Measurements from ENCODE around the gene ATXN1.
"Not testable (repeated sequence)": the region's sequence is repeated elsewhere in the genome, so short reads cannot be mapped to it uniquely, and the experiment has no call there.

ATXN1 gene

DNA sequence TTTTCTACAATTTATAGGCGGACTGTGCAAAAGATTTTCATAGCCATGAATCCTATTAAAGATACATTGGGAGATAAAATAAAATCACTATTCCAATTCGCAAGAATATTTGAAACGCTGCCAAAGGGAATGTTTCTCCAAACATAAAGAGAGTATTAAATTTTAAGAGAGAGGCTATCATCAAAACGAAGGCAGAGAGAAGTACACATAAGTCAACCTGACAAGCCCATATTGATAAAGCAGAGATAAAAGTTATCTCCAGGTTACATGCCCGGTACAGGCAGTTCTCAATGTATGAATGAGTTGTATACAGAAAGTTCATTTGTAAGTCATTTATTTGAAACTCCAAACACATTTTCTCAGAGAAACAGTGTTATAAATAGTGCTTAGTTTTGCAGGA is 193.1 kb downstream of the ATXN1 start:
- no peak for DNase-seq (ENCODE audit: low spot score)

GRCh38 chr6:16567071-16567470 is 194.2 kb downstream of the ATXN1 start:
- no peak for DNase-seq (ENCODE audit: low spot score)

GRCh38 chr6:16564436-16564835 is 196.8 kb downstream of the ATXN1 start:
- DNase-seq (ENCODE audit: low spot score): no peak

- no peak for DNase-seq (ENCODE audit: low spot score)
These were observed 197.5 kb downstream of the ATXN1 start for GRCh38 chr6:16563628-16564240.

- no peak for DNase-seq (ENCODE audit: low spot score)
These were observed 198.8 kb downstream of the ATXN1 start for GRCh38 chr6:16562498-16562897.

DNA sequence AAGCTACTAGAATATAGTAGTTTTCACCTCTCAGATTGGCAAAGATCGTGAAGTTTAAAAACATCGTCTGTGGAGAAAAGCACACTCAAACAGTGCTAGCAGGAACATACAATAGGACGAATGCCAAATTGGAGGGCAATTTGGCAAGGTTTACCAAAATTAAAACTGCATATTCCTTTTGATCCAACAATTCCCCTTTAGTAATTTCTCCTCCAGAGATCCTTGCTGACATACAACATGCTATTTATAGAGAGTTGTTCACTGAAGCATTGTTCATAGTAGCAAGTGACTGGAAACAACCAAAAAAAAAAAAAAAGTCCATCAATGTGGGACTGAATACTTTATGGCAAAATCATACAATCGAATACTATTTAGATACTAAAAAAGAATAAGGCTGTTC is 202.2 kb downstream of the ATXN1 start:
- no peak for DNase-seq (ENCODE audit: low spot score)

- DNase-seq (ENCODE audit: low spot score): no peak
These were observed 205.7 kb downstream of the ATXN1 start for GRCh38 chr6:16555550-16555949.

GRCh38 chr6:16553531-16553930 is 207.7 kb downstream of the ATXN1 start:
- DNase-seq (ENCODE audit: low spot score): no peak

- DNase-seq (ENCODE audit: low spot score): no peak
These were observed 209.8 kb downstream of the ATXN1 start for GRCh38 chr6:16551466-16551865.

DNA sequence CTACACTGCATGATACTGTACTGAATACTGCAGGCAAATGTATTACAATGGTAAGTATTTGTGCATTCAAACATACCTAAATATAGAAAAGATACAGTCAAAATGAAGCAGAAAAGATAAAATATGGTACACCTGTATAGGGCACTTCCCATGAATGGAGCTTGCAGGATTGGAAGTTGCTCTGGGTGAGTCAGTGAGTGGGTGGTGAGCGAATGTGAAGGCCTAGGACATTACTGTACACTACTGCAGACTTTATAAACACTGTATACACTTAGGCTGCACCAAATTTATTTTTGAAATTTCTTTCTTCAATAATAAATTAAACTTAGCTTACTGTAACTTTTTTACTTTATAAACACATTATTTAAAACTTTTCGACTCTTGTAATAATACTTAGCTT is 213.1 kb downstream of the ATXN1 start:
- no peak for DNase-seq (ENCODE audit: low spot score)

DNA sequence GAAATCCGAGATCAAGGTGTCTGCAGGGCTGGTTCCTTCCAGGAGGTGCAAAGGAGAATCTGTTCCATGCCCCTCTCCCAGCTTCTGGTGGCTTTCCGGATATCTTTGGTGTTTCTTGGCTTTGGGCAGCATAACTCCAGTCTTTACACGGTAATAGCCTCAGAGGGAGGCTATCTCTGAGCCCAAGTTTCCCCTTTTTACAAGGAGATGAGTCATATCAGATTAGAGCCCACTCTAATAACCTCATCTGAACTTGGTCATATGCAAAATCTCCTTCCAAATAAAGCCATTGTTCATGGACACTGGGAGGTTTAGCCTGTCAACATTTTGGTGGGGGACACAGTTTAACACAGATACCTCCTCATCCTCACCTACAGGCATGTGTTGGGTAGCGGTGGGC is 213.7 kb downstream of the ATXN1 start:
- no peak for DNase-seq (ENCODE audit: low spot score)

DNA sequence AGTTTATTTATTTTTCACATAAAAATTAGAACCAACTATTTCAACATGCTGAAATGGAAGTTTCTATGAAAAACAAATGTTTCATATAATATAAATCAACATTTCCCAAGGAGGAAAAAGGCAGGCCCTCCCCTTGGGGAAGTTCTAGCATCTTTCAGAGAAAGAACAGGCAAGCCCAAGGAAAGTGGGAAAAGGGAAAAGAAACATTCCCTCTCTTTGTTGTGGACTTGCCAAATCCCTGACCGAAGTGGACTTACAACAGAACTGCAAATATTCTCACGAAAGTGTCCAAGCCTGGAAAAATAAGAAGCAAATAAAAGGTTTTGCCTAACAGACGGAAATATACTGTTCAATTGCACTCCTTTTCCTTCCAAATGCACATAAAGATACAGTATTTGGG is 214.4 kb downstream of the ATXN1 start:
- DNase-seq (ENCODE audit: low spot score): no peak

DNA sequence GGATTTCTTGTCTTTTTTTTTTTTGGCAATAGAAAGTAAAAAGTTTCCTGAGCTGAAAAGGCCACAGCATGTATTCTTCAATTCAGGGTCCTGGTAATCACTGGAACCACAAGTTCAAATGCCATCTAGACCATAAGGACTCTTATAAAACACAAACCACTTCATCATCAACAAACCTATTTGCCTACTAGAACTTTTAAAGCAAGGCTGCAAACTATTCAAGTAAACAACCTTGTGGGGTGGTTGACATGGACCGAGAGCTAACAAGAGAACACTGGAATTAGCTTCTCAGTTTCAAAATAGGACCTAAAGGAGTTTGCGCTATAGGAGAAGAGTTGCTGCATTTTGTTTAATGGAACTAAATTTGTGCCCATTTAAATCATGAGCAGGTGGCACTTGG is 215.9 kb downstream of the ATXN1 start:
- no peak for DNase-seq (ENCODE audit: low spot score)

DNA sequence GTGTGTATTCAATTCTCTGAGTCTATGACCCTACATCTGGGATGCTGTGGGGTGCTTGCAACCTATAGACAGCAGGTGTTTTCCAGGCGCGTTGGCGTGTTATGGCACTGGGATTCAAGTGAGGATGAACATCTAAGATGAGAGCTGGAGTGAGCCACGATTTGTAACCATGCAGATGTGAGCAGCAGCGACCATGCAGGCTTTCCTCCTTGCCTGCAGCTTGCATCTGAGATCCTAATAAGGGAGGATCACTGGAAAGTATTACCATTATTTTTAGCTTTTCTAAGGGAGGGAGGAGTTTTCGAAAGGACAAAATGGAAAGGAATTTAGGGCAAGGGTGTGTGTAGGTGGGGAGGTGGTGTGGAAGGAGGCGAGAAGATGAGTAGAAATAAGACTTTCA is 216.7 kb downstream of the ATXN1 start:
- no peak for DNase-seq (ENCODE audit: low spot score)

- DNase-seq (ENCODE audit: low spot score): peak; percentile 37
These were observed 217.3 kb downstream of the ATXN1 start for GRCh38 chr6:16544006-16544405.

GRCh38 chr6:16543521-16543920 is 217.7 kb downstream of the ATXN1 start:
- no peak for DNase-seq (ENCODE audit: low spot score)

DNA sequence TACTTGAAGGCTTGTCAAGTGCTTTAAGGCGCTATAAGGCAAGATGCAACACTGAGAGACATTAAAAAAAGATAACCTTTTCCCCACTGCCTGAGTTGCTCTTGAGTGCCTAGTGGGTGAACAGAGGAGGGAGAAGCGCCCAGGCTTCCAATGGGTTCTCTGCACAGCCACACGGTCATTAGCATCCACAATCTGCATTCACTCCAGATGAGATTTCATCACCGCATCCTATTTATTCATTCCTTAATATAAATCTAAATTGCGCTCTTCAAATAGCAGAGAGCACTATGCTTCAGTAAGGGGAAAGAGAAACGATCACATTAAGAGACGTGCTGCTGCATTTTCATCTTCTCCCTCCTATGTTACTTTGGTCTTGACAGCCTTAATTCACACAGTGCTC is 219.2 kb downstream of the ATXN1 start:
- DNase-seq (ENCODE audit: low spot score): no peak

DNA sequence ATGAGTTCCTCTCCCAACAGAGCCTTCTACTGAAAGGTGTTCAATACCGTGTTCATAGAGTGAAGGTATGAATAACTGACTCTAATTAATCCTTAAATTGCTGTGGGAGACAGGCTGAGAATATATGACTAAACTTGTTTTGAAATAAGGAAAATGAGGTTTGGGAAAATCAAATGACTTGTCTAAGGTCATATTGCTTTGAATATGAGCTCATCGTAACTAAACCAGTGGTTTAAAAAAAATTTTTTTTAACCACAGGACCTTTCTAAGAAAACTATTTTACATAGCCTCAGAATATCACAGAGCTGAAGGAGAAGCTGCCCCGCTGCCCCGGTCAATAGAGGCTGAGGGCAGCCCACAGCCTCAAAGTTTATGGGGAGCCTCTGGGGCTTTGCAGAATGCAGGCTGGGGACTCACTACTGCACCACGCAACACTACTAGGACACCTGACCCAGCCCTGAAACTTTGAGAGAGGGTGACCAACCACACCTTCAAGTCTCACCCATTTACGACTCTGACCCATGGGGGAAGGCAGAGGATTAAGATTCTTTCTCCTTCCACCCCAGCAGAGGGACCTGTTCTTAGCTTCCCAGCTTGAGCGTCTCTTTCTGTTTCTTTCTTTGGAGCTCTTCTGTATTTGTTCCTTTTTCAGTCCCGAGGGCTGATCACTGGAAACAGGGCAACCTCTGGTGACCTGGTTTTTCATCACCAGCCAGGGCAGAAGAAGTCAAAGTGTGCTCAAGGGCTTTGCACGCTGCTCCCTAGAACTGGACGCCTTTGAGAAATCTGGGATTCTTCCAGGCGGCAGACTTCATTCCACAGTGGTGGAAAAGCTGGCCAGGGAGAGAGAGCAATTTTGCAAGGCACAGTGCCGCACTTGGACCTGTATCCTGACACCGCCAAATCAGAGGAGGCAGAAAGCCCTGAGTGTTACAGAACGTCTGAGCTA is 220.2 kb downstream of the ATXN1 start:
- DNase-seq (ENCODE audit: low spot score): no peak

DNA sequence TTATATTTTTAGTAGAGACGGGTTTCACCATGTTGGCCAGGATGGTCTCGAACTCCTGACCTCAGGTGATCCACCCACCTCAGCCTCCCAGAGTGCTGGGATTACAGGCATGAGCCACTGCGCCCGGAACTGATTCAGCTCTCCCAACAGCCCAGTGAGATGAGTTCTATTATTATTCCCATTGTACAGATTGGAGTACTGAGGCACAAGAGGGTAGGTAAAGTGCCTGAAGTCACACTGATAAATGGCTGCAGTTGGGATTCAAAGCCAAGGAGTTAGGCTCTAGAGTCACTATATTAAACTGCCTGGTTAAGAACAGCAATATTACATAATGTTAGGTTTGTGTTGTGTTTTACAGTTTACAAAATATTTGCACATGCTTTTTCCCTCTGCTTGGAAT is 220.9 kb downstream of the ATXN1 start:
- DNase-seq (ENCODE audit: low spot score): not testable (repeated sequence)

DNA sequence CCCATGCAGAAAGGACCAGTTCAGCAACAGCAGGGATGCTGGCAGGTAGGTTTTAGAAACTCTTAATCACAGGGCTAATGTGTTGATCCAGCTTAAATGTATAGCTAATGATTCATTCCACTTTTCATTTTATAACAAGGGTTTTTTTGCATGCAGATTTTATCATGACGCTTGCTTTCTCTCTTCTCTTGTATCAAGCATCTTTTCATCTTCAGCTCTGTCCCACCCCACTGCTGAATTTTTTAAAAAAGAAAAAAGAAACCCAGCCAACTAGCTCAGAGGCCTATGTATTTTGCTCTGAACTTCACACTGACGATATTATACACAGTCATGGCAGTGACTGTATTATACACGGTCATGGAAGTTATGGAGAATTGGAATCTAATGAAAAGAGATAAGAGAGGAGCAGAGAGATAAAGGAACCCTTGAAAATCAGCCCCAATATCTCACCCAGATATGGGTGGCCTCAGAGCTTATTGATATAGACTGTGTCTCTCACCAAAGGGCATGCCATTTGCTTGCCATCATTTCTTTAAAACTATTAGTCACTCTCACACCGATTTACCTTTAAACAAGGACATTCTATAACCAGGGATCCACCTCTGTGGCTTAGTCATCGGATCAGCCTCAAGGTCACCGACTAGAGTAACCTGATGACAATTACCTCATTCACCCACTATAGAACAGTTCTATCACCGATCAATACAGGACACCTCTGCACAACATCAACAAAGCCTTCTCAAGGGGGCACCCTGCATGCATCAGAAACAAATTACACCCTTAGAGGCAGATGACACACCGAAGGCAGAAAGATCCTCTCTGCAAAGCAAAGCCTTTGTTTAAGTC is 222.0 kb downstream of the ATXN1 start:
- DNase-seq (ENCODE audit: low spot score): no peak

DNA sequence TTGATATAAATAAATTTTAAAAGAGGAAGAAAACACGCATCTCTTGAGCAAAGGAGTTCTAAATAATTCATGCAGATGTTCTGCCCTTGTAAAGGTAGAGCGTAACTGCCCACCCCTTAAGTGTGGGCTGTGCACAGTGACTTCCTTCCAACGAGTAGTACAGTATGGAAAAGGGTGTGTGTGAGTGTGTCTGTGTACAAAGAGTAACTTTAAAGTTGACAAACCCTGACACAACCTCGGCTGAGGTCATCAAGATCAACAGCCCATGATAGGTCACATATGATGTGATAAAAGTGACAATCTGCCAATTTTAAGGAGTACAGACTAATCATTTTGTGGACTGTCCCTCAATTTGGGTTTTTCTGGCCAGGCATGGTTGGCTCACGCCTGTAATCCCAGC is 225.7 kb downstream of the ATXN1 start:
- DNase-seq (ENCODE audit: low spot score): no peak

DNA sequence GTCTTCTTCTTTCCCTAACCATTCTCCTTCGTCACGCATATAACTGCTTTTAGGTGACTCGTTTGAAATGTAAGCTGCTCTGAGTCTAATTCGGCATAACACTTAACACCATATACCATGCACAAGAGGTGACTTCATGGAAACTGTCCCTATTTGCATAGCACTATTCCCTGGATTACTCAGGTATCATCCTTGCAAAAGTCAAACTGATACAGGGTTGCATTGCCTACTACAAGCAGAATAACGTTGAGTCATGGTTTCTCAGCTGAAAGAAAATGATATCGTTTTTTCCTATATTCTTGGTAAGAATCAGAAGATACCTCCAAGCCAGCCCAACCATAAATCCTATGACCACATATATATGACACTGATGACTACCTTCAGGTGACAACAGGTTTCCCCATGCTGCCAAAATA is 227.5 kb downstream of the ATXN1 start:
- no peak for DNase-seq (ENCODE audit: low spot score)

DNA sequence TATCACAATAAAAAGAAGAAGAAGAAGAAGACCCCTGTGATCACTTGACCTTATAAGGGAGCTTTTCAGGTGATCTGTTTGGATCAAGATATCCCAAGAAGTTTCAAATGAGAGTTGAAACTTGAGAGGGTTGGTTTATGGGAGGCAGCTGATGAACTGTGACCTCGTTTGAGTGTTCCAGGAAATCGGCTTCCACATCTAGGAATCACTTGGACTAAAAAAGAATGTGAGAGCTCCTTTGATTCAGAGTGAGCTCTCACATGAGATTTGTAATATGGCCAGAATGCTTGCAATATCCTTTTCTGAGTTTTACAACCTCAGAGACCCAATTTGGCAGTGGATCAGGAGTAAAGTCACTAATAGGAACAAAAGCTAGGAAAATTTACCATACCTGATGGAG is 228.1 kb downstream of the ATXN1 start:
- no peak for DNase-seq (ENCODE audit: low spot score)
